Measurements from ENCODE around the gene RIOK3.
A peak's percentile ranks its signal among the peaks of the same experiment; 100 is the strongest.
"Not testable (repeated sequence)": the region's sequence is repeated elsewhere in the genome, so short reads cannot be mapped to it uniquely, and the experiment has no call there.

The RIOK3 gene, protein sequence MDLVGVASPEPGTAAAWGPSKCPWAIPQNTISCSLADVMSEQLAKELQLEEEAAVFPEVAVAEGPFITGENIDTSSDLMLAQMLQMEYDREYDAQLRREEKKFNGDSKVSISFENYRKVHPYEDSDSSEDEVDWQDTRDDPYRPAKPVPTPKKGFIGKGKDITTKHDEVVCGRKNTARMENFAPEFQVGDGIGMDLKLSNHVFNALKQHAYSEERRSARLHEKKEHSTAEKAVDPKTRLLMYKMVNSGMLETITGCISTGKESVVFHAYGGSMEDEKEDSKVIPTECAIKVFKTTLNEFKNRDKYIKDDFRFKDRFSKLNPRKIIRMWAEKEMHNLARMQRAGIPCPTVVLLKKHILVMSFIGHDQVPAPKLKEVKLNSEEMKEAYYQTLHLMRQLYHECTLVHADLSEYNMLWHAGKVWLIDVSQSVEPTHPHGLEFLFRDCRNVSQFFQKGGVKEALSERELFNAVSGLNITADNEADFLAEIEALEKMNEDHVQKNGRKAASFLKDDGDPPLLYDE

DNA sequence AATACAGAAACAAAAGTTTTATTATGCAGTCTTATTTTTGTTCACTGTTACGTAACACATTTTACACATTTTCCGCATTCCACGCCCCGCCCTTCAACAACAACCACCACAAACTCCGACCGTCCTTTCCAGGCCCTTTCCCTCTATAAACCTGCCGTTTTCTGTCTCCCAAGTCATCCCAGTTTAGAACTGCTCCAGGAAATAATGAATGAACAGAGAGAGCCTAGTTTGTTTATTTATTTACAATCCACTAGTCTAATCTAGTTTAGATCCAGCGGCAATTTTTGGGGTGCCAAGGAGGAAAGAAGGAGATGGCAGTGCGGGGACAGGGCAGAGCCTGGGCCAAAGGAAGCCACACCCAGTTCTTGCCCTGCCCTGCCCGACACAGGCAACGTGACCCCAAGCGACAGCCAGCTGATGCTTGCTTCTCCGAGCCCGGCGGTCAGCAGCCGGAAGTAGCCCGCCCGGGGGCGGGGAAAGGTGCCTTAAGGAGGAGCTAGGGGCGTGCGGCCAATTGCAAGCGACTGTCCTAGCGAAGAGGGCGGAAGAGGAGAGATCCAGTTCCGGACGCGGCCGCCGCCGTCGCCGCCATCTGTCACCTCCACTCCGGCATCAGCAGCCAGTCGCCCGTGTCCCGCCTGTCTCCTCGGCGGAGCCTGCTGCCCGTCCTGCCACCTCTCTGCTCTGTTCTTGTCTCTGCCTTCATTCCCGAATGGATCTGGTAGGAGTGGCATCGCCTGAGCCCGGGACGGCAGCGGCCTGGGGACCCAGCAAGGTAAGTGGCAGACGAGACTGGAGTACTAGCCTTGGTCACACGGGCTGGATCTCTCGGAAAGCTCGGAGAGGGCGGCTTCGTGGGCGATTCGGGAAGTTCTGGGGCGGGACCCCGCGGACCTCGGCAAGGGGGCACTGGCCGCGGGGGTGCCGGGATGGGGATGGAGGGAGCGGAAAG is at the start of gene RIOK3:
Gene RIOK3 (plus strand): TSS at position 560 of the 952 bp plus-strand sequence. CDS start 153 bp downstream, at position 713.
- peak; percentile 87 for DNase-seq

DNA sequence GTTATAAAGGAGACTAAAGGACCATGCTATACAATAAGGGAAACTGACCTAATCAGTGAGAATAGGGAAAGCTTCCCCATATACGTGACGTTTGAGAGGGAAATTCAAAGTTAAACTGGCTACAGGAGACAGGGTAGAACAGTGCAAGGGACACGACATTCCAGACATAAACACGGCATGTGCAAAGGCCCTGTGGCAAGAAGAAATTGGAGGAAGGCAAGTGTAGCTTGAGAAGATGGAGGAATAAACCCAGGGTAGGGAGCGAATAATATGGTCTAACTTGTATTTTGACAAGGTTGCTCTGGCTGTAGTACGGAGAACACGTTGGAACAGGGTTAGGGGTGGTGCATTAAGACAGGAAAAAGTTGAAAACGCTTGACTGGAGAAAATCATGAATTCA is 49.8 kb upstream of the RIOK3 start:
- no peak for DNase-seq

DNA sequence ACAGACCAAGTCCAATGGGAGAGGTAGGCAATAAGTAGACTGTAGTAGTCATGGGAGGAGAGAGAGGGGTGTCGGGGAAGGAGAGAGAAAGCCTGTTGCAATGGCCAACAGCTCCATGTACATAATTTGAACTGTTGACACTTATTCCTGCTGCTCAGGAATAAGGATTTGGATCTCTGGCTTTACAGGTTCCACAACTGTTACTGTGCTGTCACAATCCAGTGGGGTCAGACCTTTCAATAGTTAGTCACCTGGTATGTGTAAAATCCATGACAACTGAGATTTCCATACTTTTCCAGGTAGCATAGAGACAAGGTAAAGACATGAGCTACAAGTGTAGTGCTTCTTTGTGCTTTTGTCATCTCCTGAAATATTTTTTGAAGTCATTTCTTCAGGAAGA is 47.5 kb upstream of the RIOK3 start:
- no peak for DNase-seq

DNA sequence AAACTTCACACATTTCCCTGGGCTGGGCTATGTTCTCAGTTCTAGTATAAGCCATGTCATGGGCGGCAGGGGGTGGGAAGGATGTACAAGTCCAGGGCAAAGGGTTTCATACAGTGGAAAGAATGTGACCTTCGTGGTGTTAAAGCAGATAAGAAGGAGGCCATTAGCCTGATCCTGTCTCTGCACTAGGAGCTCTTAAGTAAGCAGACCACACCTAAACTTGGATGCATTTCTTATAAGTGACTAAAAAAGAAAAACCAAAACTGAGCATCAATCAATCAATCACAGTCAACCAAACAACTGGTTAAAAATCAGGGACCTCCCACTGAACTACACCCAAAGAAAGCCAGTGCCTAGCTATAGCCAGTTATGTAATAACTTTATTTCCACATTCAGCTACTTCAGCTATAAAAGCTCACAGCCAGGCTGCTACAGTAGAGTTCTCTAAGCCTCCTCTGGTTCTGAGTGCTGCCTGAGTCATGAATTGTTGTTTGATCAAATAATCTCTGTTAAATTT is 46.8 kb upstream of the RIOK3 start:
- DNase-seq = no peak

DNA sequence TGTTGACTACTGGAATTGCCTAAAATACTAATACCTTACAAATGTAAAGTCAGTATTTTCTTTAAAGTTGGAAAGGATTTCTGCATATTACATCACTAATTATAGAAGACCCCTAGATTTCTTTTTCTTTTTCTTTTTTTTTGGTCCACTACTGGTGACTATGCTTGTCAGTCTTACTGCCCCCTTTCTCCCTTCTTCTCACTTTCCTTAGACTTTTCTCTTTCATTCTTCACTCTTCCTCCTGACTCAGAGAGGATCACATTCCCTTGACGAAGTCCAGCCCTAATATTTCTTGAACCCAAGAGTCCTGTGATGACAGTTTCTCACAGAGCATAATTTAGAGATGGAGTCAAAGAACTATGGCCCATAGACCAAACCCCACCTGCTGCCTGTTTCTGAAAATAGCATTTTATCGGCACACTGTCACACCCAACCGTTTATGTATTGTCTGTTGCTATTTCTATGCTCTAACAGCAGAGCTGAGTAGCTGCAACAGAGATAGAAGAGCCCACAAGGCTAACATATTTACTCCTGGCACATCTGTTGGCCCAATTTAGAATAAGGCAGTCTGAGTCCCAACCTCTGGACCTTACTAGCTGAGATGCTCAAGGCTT is 40.6 kb upstream of the RIOK3 start:
- no peak for DNase-seq

DNA sequence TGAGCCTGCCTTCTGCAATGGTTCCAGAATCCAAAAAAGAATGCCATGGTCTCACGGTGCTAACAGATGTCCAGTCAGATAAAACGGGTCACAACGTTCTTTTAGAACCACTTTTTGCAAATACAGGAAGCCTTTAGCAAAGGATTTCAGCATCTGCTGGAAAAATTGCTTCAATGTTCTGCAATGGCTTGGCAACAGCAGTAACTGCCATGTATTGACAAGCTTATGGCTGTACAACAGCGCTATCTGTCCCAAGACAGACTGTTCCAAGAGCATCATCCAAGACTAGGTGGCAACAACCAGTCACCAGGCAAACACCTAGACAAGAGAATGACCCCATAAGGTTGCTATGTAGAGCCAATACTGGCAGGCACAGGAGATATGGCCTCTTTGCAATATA is 37.6 kb upstream of the RIOK3 start:
- no peak for DNase-seq

DNA sequence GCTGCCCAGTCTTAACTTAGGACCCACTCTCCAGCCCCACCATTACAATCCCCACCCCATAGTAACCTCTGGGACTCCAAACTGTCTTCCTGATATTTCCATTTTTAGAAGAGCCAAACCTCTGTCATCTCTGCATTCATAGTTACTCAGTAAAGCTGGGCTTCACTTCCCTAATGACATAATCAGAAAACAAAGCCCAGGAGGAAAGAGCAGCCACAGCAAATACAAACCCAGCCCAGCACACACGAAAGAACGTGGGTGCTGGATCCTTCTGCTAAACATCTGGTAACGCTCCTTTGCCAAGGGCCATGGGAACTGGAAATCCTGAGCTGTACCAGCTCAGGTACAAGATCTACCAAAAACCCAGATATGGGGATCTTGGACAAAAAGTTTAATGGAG is 36.8 kb upstream of the RIOK3 start:
- DNase-seq = no peak

DNA sequence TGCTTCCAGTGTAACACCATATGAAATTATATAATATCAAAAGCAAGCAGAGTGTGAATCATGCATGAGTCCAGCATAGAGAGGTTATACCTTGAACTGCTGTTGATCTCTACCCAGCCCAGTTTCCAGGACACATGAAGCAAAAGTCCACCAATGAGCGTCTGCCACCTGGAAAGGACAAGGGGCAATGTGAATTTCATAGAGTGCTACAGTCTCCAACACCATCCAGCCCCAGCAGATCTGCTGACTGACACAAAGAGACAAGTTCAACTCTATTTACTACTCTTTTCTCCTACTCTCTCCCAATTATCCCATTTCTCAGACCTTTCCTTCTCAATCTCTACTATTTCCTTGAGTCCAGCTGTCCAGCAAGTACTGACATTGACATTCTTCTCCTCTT is 31.8 kb upstream of the RIOK3 start:
- DNase-seq = no peak

DNA sequence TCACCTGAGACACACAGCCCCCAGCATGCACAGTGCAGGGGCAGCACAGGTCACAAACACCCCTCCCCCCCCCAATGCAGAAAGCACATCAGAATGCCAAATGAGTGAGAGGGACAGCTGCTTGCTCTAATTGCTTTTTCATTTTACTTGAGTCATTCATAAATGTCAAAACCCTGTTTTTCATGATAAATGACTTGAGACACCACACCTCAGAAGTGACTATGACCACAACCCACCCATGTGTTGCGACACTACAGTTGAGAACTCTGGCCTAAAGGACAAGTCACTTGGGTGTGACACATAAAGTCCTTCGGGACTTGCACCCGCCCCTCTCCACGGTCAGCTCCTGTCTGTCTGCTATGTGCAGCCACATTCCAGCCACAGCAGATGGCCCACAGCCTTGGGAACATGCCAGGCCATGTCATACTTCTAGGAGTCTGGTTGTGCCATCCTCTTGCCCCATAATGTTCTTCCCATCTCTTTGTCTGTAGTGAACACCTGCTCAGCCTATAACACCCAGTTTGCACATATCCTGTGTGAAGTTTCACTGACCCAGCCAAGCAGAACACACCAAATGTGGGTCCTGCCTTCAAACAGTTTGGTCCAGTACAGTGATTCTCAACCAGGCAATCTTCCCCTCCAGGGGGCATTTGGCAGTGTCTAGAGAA is 30.2 kb upstream of the RIOK3 start:
- DNase-seq = peak; percentile 28

DNA sequence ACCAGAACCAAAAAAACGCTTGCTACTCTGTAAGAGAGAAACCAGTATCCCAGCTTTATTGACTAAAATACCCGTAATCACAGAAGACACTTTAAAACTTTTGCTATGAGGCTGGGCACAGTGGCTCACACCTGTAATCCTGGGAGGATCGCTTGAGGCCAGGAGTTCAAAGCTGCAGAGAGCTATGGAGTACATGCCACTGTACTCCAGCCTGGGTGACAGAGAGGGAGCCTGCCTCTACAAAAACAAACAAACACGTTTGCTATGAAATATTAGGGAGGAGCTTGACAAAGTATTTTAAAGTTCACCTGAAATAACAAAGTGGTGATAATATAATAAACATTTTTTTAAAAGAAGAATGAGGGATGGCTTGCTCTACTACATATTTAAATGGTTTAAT is 28.5 kb upstream of the RIOK3 start:
- no peak for DNase-seq

DNA sequence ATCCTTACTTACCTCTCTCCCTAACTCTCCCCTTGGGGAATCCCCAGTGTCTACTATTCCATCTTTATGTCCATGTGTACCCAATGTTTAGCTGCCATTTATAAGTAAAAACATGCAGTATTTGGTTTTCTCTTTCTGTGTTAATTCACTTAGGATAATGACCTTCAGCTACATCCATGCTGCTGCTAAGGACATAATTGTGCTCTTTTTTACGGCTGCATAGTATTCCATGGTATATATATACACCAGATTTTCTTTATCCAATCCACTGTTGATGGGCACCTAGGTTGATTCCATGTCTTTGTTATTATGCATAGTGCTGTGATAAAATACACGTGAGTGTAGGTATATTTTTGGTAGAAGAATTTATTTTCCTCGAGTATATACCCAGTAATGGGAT is 24.3 kb upstream of the RIOK3 start:
- DNase-seq = no peak

DNA sequence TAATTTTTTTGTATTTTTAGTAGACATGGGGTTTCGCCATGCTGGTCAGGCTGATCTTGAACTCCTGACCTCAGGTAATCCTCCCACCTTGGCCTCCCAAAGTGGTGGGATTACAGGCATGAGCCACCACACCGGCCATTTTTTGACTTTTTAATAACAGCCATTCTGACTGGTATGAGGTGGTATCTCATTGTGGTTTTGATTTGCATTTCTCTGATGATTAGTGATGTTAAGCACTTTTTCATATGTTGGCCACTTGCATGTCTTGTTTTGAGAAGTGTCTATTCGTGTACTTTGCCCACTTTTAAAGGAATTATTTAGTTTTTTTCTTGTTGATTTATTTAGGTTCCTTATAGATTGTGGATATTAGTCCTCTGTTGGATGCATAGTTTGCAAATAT is 23.5 kb upstream of the RIOK3 start:
- DNase-seq = not testable (repeated sequence)

DNA sequence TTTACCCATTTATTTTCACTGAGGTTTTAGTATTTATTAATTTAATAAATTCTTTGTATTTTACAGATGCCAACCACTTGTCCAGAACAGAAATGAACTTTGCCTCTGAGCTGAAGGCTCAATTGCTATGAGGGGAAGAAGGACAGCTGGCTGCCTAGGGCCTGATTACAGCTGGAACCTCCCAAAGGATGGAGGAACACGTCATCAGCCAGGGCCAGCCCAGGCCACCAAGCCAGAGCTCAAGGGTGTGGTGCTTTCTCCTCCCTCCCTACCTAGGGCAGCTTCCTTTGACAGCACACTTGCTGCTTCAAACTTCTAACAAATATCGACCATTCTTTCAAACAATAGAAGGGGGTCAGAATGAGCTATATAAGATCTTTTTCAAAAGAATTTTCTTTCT is 19.7 kb upstream of the RIOK3 start:
- no peak for DNase-seq

DNA sequence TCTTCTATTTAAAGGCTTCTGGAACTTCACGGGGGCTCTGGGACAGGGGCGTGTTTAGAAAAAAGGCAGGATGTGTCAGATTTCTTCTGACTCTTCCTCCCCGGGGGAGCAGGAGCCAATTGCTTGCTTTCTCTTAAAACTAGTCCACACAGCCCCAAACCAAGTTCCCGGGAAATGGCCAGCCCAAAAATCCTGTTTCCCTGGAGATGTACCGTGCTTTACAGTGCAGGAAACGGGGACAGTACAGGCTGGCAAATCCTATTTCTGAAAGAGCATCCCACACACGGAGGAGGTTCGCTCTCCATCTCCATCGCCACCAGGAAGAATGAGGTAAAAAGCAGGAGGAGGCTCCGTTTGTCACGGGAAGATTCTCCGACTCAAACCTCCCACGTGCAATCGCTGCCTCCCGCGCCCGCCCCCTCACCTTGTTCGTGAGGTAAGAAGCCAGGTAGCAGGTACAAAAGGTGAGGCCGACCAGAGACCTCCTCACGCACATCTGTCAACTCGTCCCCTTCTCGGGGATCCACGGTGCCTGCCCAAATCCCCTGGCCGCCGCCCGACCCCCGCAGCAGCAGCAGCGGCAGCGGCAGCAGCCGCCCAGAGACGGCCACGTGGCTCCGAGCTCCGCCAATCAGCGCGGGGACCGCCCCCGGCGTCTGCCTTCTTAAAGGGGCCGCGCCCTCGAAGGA is 15.6 kb upstream of the RIOK3 start:
- DNase-seq = peak; percentile 66

DNA sequence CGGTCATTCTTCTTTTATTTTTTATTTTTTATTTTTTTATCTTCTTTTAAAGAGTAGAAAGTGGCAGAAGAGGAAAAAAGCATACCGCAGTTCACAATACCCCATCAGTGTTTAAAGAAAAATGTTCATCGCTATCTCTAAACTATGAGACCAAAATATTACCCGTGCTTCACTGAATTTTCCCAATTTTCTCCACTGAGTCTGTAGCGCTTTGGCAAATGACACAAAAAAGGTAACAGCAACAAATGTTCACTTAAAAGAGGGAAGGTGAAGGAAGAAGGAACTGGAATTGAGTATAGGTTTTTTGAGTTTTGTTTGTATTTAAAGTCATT is 15.1 kb upstream of the RIOK3 start:
- no peak for DNase-seq

DNA sequence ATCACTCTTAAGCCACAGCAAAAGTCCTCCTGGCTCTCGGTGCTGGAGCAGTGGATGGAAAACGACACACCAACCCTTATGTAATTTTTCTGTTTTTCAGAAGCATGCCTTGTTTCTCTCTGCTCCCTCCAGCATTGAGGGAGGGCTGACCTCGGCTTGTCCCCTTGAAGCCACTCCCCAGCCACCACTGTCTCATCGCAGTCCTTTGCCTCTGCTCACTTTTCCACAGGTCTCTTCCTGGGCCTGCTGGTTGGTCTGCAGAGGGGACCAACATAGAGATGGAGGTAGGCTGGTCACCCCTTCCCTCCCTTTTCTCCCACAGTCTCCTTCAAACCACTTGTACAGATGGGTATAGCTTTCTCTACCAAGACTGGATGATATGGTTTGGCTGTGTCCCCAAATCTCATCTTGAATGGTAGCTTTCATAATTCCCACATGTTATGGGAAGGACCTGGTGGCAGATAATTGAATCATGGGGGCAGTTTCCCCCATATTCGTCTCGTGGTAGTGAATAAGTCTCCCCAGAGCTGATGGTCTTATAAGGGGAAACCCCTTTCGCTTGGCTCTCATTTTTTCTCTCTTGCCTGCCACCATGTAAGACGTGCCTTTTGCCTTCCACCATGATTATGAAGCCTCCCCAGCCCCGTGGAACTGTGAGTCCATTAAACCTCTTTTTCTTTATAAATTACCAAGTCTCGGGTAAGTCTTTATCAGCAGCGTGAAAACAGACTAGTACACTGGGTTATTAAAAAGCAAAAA is 14.3 kb upstream of the RIOK3 start:
- no peak for DNase-seq

DNA sequence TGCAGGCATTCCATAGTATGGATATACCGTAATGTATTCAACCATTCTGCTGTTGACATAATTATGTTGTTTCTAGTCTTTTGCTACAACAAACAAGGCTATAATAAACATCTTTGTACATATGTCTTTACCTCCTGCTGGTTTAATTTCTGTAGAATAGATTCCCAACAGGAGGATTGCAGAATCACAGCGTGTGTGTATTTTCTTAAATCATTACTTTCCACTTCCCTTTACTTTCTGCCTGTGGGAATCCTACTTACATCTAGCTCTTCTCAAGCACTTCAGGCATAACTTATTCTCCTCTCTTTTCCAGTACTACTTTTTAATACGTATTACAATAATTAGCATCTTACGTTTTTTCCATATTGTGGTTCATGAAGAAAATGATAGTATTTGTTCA is 13.0 kb upstream of the RIOK3 start:
- no peak for DNase-seq

DNA sequence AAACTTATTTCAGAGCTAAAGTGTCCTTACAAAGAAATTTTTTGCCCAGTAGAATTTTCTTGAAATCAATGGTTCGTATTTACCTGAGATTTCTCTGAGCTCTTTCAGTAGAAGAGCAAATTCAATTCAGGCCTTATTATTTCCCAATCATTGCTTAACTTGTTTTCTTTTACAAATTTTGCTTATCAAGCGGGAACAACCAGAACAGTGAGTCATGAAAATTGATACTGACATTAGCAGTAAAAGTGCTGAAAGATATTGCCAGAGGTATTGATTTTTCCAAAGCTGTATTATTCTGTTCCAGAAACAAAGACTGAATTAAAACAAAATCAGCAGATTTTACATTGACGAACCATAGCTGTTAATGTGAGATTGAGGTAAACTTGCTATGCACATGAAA is 10.1 kb upstream of the RIOK3 start:
- DNase-seq = no peak

DNA sequence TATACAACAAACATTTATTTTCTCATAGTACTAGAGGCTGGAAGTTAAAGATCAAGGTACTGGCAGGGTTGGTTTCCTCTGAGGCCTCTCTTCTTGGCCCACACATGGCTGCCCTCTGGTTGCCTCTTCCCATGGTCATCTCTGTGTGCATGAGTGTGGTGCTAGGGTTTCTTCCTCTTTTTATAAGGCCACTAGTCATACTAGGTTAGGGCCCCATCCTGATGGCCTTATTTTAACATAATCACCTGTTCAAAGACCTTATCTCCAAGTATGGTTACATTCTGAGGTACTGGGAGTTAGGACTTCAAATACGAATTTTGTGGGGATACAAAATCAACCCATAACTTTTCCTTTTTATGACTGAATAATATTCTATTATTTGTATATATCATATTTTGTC is 4.8 kb upstream of the RIOK3 start:
- DNase-seq = no peak

DNA sequence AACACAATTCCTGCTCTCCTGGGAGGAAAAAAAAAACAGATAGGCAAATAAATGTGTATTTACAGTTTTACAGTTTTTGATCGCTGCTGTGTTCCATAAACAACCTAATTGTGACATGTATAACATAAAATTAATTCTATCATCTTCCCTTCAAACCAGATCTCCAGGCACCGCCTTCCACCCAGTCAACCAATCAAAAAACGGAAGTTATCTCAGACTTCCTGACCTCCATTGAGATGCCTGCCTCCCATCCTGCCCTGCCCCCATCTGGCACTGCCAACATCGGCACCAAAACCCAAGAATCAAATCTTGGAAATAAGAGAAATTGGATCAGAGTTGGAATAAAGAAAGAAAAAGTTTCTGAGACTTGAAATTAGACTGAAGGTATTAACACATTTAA is 3.1 kb upstream of the RIOK3 start:
- no peak for DNase-seq

DNA sequence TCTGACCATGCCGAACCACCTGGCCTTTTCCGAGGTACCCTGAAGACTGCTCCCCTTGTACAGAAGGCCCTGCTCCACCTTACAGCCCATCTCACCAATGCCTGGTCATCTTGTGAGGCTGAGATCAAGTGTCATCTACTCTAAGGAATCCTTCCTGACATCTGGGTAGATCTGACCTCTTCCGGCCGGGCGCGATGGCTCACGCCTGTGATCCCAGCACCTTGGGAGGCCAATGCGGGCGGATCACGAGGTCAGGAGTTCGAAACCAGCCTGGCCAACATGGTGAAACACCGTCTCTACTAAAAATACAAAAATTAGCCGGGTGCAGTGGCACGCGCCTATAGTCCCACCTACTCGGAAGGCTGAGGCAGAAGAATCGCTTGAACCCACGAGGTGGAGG is 2.1 kb upstream of the RIOK3 start:
- no peak for DNase-seq

All from CD4-positive, alpha-beta T cell treated with Interleukin-4 for 4 hours (primary cell).